ENCODE data around the gene NUP210L.

The NUP210L gene

DNA sequence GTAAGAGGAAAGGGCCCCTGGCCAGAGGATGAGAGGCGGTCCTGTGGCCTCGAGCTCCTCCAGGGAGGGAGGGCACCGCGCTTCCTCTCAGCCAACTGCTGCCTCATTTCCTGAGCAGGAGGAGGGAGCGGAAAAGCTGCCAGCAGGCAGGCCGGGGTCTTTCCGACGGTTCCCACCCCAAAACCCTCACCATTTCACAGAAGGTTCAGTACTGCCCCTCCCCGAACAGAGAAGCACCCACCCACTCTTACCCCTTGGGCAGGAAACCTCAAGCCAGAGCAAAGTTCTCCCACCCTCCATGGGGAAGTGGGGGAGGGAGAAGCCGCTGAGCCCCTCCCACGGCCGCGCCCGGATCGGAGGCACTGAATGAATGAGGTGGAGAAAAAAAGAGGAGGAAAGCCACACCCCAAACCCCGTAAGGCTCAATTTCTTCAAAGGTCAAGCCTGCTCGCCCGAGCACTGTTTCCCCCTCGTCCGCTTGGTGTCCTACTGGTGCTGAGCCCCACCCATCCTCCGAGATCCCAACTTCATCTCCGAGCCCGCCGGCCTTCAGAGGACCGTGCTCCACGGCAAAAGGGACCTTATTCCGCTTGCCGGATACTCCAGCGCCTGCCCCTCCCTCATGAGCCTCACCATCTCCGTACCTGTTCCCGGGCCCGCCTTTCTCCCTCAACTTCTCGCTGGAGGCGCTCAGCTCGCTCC is 27.6 kb upstream of the NUP210L start (continued):
- TF ChIP-seq, protein P1, sequence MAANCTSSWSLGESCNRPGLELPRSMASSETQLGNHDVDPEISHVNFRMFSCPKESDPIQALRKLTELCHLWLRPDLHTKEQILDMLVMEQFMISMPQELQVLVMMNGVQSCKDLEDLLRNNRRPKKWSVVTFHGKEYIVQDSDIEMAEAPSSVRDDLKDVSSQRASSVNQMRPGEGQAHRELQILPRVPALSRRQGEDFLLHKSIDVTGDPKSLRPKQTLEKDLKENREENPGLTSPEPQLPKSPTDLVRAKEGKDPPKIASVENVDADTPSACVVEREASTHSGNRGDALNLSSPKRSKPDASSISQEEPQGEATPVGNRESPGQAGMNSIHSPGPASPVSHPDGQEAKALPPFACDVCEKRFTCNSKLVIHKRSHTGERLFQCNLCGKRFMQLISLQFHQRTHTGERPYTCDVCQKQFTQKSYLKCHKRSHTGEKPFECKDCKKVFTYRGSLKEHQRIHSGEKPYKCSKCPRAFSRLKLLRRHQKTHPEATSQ (tag by site-specific recombination; IDR thresholded peaks at IDR 0.05) = peak; percentile 80; the same call in 1 of the 2 replicates
- TF ChIP-seq ZFHX2 (tag by site-specific recombination; conservative IDR thresholded peaks at IDR 0.05) (peak; percentile 79), ZNF785 (tag by site-specific recombination; IDR thresholded peaks at IDR 0.05) (peak; percentile 70; the same call in 1 of the 2 replicates), ZNF660 (tag by site-specific recombination; IDR thresholded peaks at IDR 0.05) (no peak), ZBTB20 (tag by site-specific recombination; IDR thresholded peaks at IDR 0.05) (peak; percentile 100), ZNF169 (tag by site-specific recombination; IDR thresholded peaks at IDR 0.05) (no peak), ZNF791 (tag by site-specific recombination; IDR thresholded peaks at IDR 0.05) (no peak), EGR2 (tag by site-specific recombination; IDR thresholded peaks at IDR 0.05; ENCODE audit: low read depth) (peak; percentile 39; the same call in 1 of the 2 replicates), ZNF121 (tag by site-specific recombination; IDR thresholded peaks at IDR 0.05) (0 out of 2 replicates have a peak, but pooled peaks have one; percentile 22), ZNF140 (tag by site-specific recombination; IDR thresholded peaks at IDR 0.05) (no peak)
- TF ChIP-seq, protein P2, sequence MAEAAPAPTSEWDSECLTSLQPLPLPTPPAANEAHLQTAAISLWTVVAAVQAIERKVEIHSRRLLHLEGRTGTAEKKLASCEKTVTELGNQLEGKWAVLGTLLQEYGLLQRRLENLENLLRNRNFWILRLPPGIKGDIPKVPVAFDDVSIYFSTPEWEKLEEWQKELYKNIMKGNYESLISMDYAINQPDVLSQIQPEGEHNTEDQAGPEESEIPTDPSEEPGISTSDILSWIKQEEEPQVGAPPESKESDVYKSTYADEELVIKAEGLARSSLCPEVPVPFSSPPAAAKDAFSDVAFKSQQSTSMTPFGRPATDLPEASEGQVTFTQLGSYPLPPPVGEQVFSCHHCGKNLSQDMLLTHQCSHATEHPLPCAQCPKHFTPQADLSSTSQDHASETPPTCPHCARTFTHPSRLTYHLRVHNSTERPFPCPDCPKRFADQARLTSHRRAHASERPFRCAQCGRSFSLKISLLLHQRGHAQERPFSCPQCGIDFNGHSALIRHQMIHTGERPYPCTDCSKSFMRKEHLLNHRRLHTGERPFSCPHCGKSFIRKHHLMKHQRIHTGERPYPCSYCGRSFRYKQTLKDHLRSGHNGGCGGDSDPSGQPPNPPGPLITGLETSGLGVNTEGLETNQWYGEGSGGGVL (tag by site-specific recombination; IDR thresholded peaks at IDR 0.05) = peak; percentile 97

DNA sequence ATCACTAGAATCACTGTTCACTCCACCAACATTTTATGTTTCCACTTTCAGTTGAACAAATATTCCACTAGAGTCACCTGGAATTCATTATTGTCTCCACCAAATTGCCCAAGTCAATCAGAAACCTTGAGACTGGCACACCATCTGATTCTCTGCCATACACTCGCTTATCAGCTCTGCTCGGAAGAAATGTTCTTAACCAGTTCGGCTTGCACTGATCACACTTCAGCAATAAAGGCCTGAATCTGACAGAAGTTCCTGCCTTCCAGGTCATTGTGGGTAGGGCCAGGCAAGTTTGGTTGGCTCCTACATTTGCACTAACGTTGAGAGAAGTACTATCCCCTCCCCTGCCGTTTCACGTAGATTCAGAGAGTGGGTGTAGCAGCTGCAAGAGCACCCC is 27.1 kb upstream of the NUP210L start:
- POLR2A ChIA-PET = interaction anchor here (0.8 to 3.9 kb wide), 7 partner anchors 9 to 191 kb away, joined by 3 to 21 read pairs (median 3); partner anchors contain the start of genes RPS27, TPM3 and UBAP2L
- Histone ChIP-seq H3K36me3 (ENCODE audit: control insufficient read depth in 2 of 2, insufficient read depth in 1 of 2, low read length in 2 of 2) (peaks cover 0 to 32% of the 10 kb centered on the region in 2 experiments; a peak in 1 of 3 replicates), H3K4me3 (ENCODE audit: low read depth, low read length) (peak overlapping the region; percentile 96), H3K27ac (ENCODE audit: extremely low read depth, low read depth, low read length) (peak overlapping the region; percentile 78), H3K9me3 (ENCODE audit: control insufficient read depth, insufficient read depth, low read depth, low read length) (no peaks in the 10 kb centered on the region), H3K4me1 (ENCODE audit: control insufficient read depth, insufficient read depth, low read length) (peaks cover 31% of the 10 kb centered on the region)
- TF ChIP-seq ZNF391 (tag by site-specific recombination; IDR thresholded peaks at IDR 0.05; ENCODE audit: borderline replicate concordance, low read depth) (no peak), ZNF302 (tag by site-specific recombination; IDR thresholded peaks at IDR 0.05; ENCODE audit: low read depth) (no peak), RBAK (tag by site-specific recombination; IDR thresholded peaks at IDR 0.05) (no peak), ZNF202 (tag by site-specific recombination; IDR thresholded peaks at IDR 0.05; ENCODE audit: borderline replicate concordance) (no peak), ZNF837 (tag by site-specific recombination; IDR thresholded peaks at IDR 0.05) (no peak), ZNF555 (tag by site-specific recombination; conservative IDR thresholded peaks at IDR 0.05) (no peak), ZNF658 (tag by site-specific recombination; IDR thresholded peaks at IDR 0.05) (no peak), ZIC2 (tag by site-specific recombination; IDR thresholded peaks at IDR 0.05) (no peak), ZNF791 (tag by site-specific recombination; IDR thresholded peaks at IDR 0.05) (no peak), ZBTB17 (tag by site-specific recombination; IDR thresholded peaks at IDR 0.05) (0 out of 2 replicates have a peak, but pooled peaks have one; percentile 34), PRDM1 (tag by site-specific recombination; IDR thresholded peaks at IDR 0.05) (peak; percentile 41; the same call in 1 of the 2 replicates)
- TF ChIP-seq, protein P3, sequence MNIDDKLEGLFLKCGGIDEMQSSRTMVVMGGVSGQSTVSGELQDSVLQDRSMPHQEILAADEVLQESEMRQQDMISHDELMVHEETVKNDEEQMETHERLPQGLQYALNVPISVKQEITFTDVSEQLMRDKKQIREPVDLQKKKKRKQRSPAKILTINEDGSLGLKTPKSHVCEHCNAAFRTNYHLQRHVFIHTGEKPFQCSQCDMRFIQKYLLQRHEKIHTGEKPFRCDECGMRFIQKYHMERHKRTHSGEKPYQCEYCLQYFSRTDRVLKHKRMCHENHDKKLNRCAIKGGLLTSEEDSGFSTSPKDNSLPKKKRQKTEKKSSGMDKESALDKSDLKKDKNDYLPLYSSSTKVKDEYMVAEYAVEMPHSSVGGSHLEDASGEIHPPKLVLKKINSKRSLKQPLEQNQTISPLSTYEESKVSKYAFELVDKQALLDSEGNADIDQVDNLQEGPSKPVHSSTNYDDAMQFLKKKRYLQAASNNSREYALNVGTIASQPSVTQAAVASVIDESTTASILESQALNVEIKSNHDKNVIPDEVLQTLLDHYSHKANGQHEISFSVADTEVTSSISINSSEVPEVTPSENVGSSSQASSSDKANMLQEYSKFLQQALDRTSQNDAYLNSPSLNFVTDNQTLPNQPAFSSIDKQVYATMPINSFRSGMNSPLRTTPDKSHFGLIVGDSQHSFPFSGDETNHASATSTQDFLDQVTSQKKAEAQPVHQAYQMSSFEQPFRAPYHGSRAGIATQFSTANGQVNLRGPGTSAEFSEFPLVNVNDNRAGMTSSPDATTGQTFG (tag by site-specific recombination; IDR thresholded peaks at IDR 0.05; ENCODE audit: borderline replicate concordance) = no peak
- CTCF ChIA-PET = interaction anchor here (0.9 kb wide), 1 partner anchor 41 kb away, joined by 3 read pairs; no protein-coding TSS in a partner anchor
